Erythroblast (primary cell): ENCODE data around the gene HLA-DOA.

Source experiments
- GATA1 ChIP-seq: IDR thresholded peaks from 2 replicates; pipeline ENCODE4 v1.6.1; 2011; ENCODE audit warnings: low read depth, mild to moderate bottlenecking, control low read depth, low read length, moderate library complexity
- POLR2A ChIP-seq: IDR thresholded peaks from 2 replicates; pipeline ENCODE4 v1.6.1; 2011; ENCODE audit warnings: mild to moderate bottlenecking, low read length

DNA sequence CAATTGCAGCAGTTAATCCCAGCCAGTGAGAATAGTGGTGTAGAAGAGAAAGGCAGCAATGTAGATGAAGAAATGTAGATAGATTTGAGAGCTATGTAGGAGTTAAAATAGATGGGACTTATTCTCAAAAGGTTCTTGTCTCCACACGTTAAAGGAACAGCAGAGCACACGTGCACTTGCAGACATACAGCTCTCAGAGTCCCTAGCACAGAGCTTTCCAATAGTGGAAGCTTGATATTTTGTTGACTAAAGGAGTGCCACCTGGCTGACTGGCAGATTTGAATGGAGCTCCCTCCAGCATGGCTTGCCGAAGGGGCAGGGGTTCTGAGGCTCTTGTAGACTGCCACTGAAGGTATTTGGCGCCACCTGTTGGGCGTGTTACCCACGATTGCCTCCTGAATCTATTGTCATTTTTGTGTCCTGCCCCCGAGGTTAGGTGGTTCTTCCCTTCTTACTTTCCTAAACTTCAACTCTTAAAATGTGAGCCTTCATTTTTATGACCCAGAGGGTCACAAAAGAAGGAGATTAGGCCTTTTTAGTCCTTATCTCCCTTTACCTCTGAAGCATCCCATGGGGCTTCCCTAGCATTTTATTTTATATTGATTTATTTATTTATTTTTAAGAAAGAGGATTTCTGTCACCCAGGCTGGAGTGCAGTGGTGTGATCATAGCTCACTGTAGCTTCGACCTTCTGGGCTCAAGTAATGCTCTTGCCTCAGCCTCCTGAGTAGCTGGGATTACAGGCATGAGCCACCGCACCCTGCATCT, 24.6 kb downstream of the HLA-DOA start:
- no peak for TF ChIP-seq POLR2A
- TF ChIP-seq GATA1 = no peak
